ENCODE measurements around the gene KIF25.

DNA sequence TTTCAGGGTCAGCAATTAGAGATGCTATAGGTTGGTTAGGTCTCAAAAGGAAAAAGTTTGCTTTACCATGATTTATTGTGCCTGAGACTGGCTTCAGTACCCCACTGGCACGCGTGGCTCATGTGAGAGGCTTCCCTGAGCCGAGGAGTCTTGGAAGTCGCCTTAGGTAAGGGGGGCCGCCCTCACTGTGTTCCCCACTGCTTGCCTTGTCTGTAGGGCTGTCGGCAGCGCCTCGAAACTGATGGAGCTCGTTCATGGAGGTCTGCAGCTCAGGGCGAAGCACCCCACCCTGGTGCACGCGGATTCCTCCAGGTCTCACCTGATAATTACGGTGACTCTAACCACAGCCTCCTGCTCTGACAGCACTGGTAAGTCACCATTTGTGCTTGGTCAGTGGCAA, 42.4 kb downstream of the KIF25 start:
- TF ChIP-seq POLR2A (IDR thresholded peaks at IDR 0.05) = no peak
- TF ChIP-seq, protein P1, sequence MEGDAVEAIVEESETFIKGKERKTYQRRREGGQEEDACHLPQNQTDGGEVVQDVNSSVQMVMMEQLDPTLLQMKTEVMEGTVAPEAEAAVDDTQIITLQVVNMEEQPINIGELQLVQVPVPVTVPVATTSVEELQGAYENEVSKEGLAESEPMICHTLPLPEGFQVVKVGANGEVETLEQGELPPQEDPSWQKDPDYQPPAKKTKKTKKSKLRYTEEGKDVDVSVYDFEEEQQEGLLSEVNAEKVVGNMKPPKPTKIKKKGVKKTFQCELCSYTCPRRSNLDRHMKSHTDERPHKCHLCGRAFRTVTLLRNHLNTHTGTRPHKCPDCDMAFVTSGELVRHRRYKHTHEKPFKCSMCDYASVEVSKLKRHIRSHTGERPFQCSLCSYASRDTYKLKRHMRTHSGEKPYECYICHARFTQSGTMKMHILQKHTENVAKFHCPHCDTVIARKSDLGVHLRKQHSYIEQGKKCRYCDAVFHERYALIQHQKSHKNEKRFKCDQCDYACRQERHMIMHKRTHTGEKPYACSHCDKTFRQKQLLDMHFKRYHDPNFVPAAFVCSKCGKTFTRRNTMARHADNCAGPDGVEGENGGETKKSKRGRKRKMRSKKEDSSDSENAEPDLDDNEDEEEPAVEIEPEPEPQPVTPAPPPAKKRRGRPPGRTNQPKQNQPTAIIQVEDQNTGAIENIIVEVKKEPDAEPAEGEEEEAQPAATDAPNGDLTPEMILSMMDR (IDR thresholded peaks at IDR 0.05) = no peak

Data from uterus (tissue), 2 donors.